ENCODE data around the gene PPFIBP1. TPM values are rescaled to one million over a fixed set of nuclear protein-coding genes. Genes with fewer than 3 reads are reported as not detected.

The PPFIBP1 gene
- total RNA-seq, 1 donor from 2014 or later = 102 TPM

- H3K27ac Mint-ChIP-seq = no peak overlapping the region
- no peaks in the 10 kb centered on the region for H3K27me3 Mint-ChIP-seq (ENCODE audit: low read depth)
- DNase-seq (ENCODE audit: low spot score in 2 of 2, unreplicated experiment in 2 of 2) = no peak
- H3K4me3 Mint-ChIP-seq = no peak overlapping the region
- H3K9me3 Mint-ChIP-seq = no peaks in the 10 kb centered on the region
- no peak for TF ChIP-seq CTCF (IDR thresholded peaks at IDR 0.05; ENCODE audit: unreplicated experiment)
- H3K36me3 Mint-ChIP-seq = peaks cover 51% of the 10 kb centered on the region
- H3K4me1 Mint-ChIP-seq = peaks cover under 1% of the 10 kb centered on the region
Measured at GRCh38 chr12:27666510-27666909, 142.5 kb downstream of the PPFIBP1 start.

DNA sequence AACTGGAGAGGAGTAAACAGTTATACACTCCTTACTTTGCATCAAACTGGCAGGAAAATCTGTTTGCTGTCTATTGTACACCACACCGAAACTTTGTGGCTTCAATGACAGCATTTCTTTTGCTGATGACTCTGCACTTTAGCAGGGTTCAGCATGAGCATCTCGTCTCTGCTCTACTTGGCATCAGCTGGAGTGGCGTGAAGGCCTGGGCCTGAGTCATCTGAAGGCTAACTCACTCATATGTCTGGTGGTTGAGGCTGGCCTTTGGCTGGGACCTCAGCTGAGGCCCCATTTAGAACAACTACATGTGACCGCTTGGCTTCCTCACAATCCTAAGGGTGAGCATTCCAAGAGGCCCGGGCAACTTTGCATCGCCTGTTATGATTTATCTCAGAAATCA lies 143.5 kb downstream of the PPFIBP1 start:
- Mint-ChIP-seq H3K27ac (no peak overlapping the region), H3K36me3 (peaks cover 44% of the 10 kb centered on the region)
- no peak for TF ChIP-seq CTCF (IDR thresholded peaks at IDR 0.05; ENCODE audit: unreplicated experiment)

GRCh38 chr12:27672051-27672450 lies 148.0 kb downstream of the PPFIBP1 start:
- no peak for TF ChIP-seq CTCF (IDR thresholded peaks at IDR 0.05; ENCODE audit: unreplicated experiment)
- no peak overlapping the region for H3K4me3 Mint-ChIP-seq
- H3K9me3 Mint-ChIP-seq = no peaks in the 10 kb centered on the region
- H3K36me3 Mint-ChIP-seq = peaks cover 40% of the 10 kb centered on the region
- no peak for DNase-seq (ENCODE audit: low spot score in 2 of 2, unreplicated experiment in 2 of 2)
- no peaks in the 10 kb centered on the region for H3K27me3 Mint-ChIP-seq (ENCODE audit: low read depth)
- no peak overlapping the region for H3K27ac Mint-ChIP-seq
- H3K4me1 Mint-ChIP-seq = no peaks in the 10 kb centered on the region

More for the DNA sequence above, 143.5 kb downstream of the PPFIBP1 start:
- no peaks in the 10 kb centered on the region for H3K4me1 Mint-ChIP-seq
- no peaks in the 10 kb centered on the region for H3K9me3 Mint-ChIP-seq
- H3K4me3 Mint-ChIP-seq = no peak overlapping the region
- no peak for DNase-seq (ENCODE audit: low spot score in 2 of 2, unreplicated experiment in 2 of 2)
- no peaks in the 10 kb centered on the region for H3K27me3 Mint-ChIP-seq (ENCODE audit: low read depth)

GRCh38 chr12:27672643-27673042 lies 148.6 kb downstream of the PPFIBP1 start:
- H3K27ac Mint-ChIP-seq = no peak overlapping the region
- no peak for DNase-seq (ENCODE audit: low spot score in 2 of 2, unreplicated experiment in 2 of 2)
- H3K4me3 Mint-ChIP-seq = no peak overlapping the region
- H3K27me3 Mint-ChIP-seq (ENCODE audit: low read depth) = no peaks in the 10 kb centered on the region
- no peaks in the 10 kb centered on the region for H3K4me1 Mint-ChIP-seq
- no peak for TF ChIP-seq CTCF (IDR thresholded peaks at IDR 0.05; ENCODE audit: unreplicated experiment)
- no peaks in the 10 kb centered on the region for H3K9me3 Mint-ChIP-seq
- H3K36me3 Mint-ChIP-seq = peaks cover 39% of the 10 kb centered on the region

- Mint-ChIP-seq H3K27ac (no peak overlapping the region), H3K27me3 (ENCODE audit: low read depth) (no peaks in the 10 kb centered on the region), H3K36me3 (peaks cover 43% of the 10 kb centered on the region), H3K4me1 (no peaks in the 10 kb centered on the region), H3K4me3 (no peak overlapping the region), H3K9me3 (no peaks in the 10 kb centered on the region)
- TF ChIP-seq CTCF (IDR thresholded peaks at IDR 0.05; ENCODE audit: unreplicated experiment) = no peak
- no peak for DNase-seq (ENCODE audit: low spot score in 2 of 2, unreplicated experiment in 2 of 2)
Measured at GRCh38 chr12:27673101-27673718, 149.2 kb downstream of the PPFIBP1 start.

DNA sequence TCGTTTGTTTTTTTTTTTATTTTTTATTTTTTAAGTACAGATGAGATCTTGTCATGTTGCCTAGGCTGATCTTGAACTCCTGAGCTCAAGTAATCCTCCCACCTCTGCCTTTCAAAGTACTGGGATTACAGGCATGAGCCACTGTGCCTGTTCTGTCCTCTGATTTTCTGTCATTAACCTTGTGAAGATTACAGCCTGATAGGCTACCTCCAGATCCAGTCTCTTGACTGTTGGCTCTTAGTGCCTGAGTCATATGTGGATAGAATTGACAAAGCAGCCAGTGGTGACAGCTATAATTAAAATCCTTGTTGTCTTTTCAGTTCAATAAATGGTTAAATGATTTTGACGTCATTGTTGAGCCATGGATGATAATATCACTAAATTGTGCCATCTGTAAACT lies 151.0 kb downstream of the PPFIBP1 start:
- Mint-ChIP-seq H3K4me3 (no peak overlapping the region), H3K36me3 (peaks cover 50% of the 10 kb centered on the region), H3K27me3 (ENCODE audit: low read depth) (no peaks in the 10 kb centered on the region), H3K27ac (no peak overlapping the region), H3K9me3 (peaks cover 4% of the 10 kb centered on the region), H3K4me1 (no peaks in the 10 kb centered on the region)
- no peak for DNase-seq (ENCODE audit: low spot score in 2 of 2, unreplicated experiment in 2 of 2)
- no peak for TF ChIP-seq CTCF (IDR thresholded peaks at IDR 0.05; ENCODE audit: unreplicated experiment)
